Fibroblast of lung (primary cell): ENCODE data around the gene CDH12. TPM values are rescaled to one million over a fixed set of nuclear protein-coding genes. Genes with fewer than 3 reads are reported as not detected.
A peak's percentile ranks its signal among the peaks of the same experiment; 100 is the strongest.

Experiments
- DNase-seq, 2 donors: peaks; one replicate each; pipeline versions ENCODE4 v3.0.0 to v3.0.0-alpha.2; 2010; ENCODE audit warnings: low read depth in 2 of 2
- H2AFZ ChIP-seq: 2 replicates; pipeline ENCODE4 v1.5.1; 2012; ENCODE audit warnings: low read length, control low read depth, inconsistent platforms
- H3K27ac ChIP-seq: 2 replicates; pipeline ENCODE4 v1.5.1; 2011; ENCODE audit warnings: low read length, control low read depth; ENCODE audit not compliant: insufficient read depth
- H3K27me3 ChIP-seq: 2 replicates; pipeline ENCODE4 v1.5.1; 2011; ENCODE audit warnings: mild to moderate bottlenecking, low read length; ENCODE audit not compliant: control insufficient read depth, insufficient read depth
- H3K36me3 ChIP-seq: 2 replicates; pipeline ENCODE4 v1.5.1; 2011; ENCODE audit warnings: low read length; ENCODE audit not compliant: control insufficient read depth, insufficient read depth
- H3K4me1 ChIP-seq: 2 replicates; pipeline ENCODE4 v1.5.1; 2011; ENCODE audit warnings: low read length; ENCODE audit not compliant: control insufficient read depth, insufficient read depth; ENCODE audit errors: extremely low read depth
- H3K4me2 ChIP-seq: 2 replicates; pipeline ENCODE4 v1.5.1; 2011; ENCODE audit warnings: low read length, control low read depth; ENCODE audit not compliant: insufficient read depth; ENCODE audit errors: extremely low read depth
- H3K4me3 ChIP-seq, 4 experiments: fragments of 200-600 bp in 1 of 4; sonication (generic) in 1 of 4; replicated peaks in 1 of 4; 2 replicates each; pipeline ENCODE4 v1.5.1; 2011 to 2016; ENCODE audit warnings: low read length in 4 of 4, low read depth in 3 of 4, mild to moderate bottlenecking in 3 of 4, control low read depth in 2 of 4, inconsistent platforms in 1 of 4, mixed read lengths in 1 of 4; ENCODE audit not compliant: insufficient read depth in 1 of 4; ENCODE audit errors: control extremely low read depth in 1 of 4
- H3K79me2 ChIP-seq: 2 replicates; pipeline ENCODE4 v1.5.1; 2012; ENCODE audit warnings: mild to moderate bottlenecking, low read length, inconsistent platforms; ENCODE audit not compliant: control insufficient read depth, insufficient read depth
- H3K9ac ChIP-seq: 2 replicates; pipeline ENCODE4 v1.5.1; 2011; ENCODE audit warnings: mild to moderate bottlenecking, low read length, control low read depth; ENCODE audit not compliant: insufficient read depth
- H3K9me3 ChIP-seq: 2 replicates; pipeline ENCODE4 v1.5.1; 2012; ENCODE audit warnings: low read depth, low read length; ENCODE audit not compliant: control insufficient read depth, insufficient read depth
- H4K20me1 ChIP-seq: 2 replicates; pipeline ENCODE4 v1.5.1; 2011; ENCODE audit warnings: low read length; ENCODE audit not compliant: control insufficient read depth, insufficient read depth; ENCODE audit errors: extremely low read depth
- CTCF ChIP-seq, 2 donors: IDR thresholded peaks in 1 of 2; conservative IDR thresholded peaks in 1 of 2; 1 replicate in 1 of 2; 2 replicates in 1 of 2; pipeline ENCODE4 v1.5.1; 2011 to 2012; ENCODE audit warnings: low read length in 2 of 2, control low read depth in 1 of 2, inconsistent platforms in 1 of 2, low read depth in 1 of 2, mild to moderate bottlenecking in 1 of 2
- EZH2 ChIP-seq: IDR thresholded peaks from 2 replicates; pipeline ENCODE4 v1.5.1; 2012; ENCODE audit warnings: low read length, control low read depth, mild to moderate bottlenecking; ENCODE audit errors: missing control alignments
- polyA plus RNA-seq, 2 donors: library from polyadenylated mRNA; depleted of rRNA in 1 of 2; stranded (reverse) in 1 of 2; unstranded in 1 of 2; fragments of >200 nt; gene quantifications; 2 replicates each; pipeline ENCODE4 v1.2.1, GENCODE V29; 2011 to 2012; ENCODE audit warnings: missing spikeins in 1 of 2
- total RNA-seq: library from RNA; depleted of rRNA; stranded (reverse); fragments of >200 nt; gene quantifications from 2 replicates; pipeline ENCODE4 v1.2.1, GENCODE V29; 2014

Gene CDH12
- total and polyA plus RNA-seq, 2 donors (not counting 1 experiment from before 2014, with no cell fraction given), result 0.02 TPM; not detected in 1

GRCh38 chr5:21893161-21893560 is 960.0 kb downstream of the CDH12 start:
- H3K27me3 ChIP-seq, result no peaks in the 10 kb centered on the region

GRCh38 chr5:21889581-21889980 is 963.6 kb downstream of the CDH12 start:
- H3K4me2 ChIP-seq, result no peak overlapping the region
- no peaks in the 10 kb centered on the region for H3K27me3 ChIP-seq
- no peaks in the 10 kb centered on the region for H3K9me3 ChIP-seq
- H2AFZ ChIP-seq, result no peak overlapping the region
- H3K36me3 ChIP-seq, result no peaks in the 10 kb centered on the region
- TF ChIP-seq CTCF (conservative IDR thresholded peaks at IDR 0.05 in 1 of 2, IDR thresholded peaks at IDR 0.05 in 1 of 2; ENCODE audit: low read depth in 1 of 2, low read length in 2 of 2) (no peak), EZH2 (no peak)
- peak in 1 of 2 donors; percentile 17 for DNase-seq
- H3K79me2 ChIP-seq, result no peaks in the 10 kb centered on the region
- no peak overlapping the region for H3K27ac ChIP-seq
- H3K4me3 ChIP-seq, result no peak overlapping the region
- no peaks in the 10 kb centered on the region for H4K20me1 ChIP-seq
- no peak overlapping the region for H3K9ac ChIP-seq
- H3K4me1 ChIP-seq, result no peaks in the 10 kb centered on the region

More at GRCh38 chr5:21893161-21893560, 960.0 kb downstream of the CDH12 start:
- Histone ChIP-seq H3K27ac (no peak overlapping the region), H3K9ac (no peak overlapping the region), H3K4me3 (no peak overlapping the region), H3K9me3 (no peaks in the 10 kb centered on the region), H2AFZ (no peak overlapping the region), H3K4me2 (no peak overlapping the region), H4K20me1 (no peaks in the 10 kb centered on the region), H3K36me3 (no peaks in the 10 kb centered on the region), H3K4me1 (no peaks in the 10 kb centered on the region), H3K79me2 (no peaks in the 10 kb centered on the region)
- DNase-seq, result no peak
- TF ChIP-seq CTCF (conservative IDR thresholded peaks at IDR 0.05 in 1 of 2, IDR thresholded peaks at IDR 0.05 in 1 of 2; ENCODE audit: low read depth in 1 of 2, low read length in 2 of 2) (no peak), EZH2 (no peak)

GRCh38 chr5:21882074-21882745 is 970.9 kb downstream of the CDH12 start:
- H3K4me2 ChIP-seq, result no peak overlapping the region
- H3K9ac ChIP-seq, result no peak overlapping the region
- no peak overlapping the region for H3K4me3 ChIP-seq
- TF ChIP-seq EZH2 (no peak), CTCF (conservative IDR thresholded peaks at IDR 0.05 in 1 of 2, IDR thresholded peaks at IDR 0.05 in 1 of 2; ENCODE audit: low read depth in 1 of 2, low read length in 2 of 2) (no peak)
- H3K27me3 ChIP-seq, result no peaks in the 10 kb centered on the region
- H3K36me3 ChIP-seq, result no peaks in the 10 kb centered on the region
- no peak for DNase-seq
- H4K20me1 ChIP-seq, result no peaks in the 10 kb centered on the region
- H2AFZ ChIP-seq, result no peak overlapping the region
- H3K27ac ChIP-seq, result no peak overlapping the region
- H3K9me3 ChIP-seq, result no peaks in the 10 kb centered on the region
- no peaks in the 10 kb centered on the region for H3K79me2 ChIP-seq
- no peaks in the 10 kb centered on the region for H3K4me1 ChIP-seq
